NCI-H345 (cell line): Measurements from ENCODE around the gene TRMT112.
A peak's percentile ranks its signal among the peaks of the same experiment; 100 is the strongest.

Experiments used
- DNase-seq: peaks from one replicate; lab custom pipeline; 2025; lab: John Stamatoyannopoulos, UW

TRMT112 gene

GRCh38 chr11:64291752-64292459 is 25.5 kb downstream of the TRMT112 start:
- DNase-seq: no peak

GRCh38 chr11:64291262-64291751 is 26.1 kb downstream of the TRMT112 start, which contains the start of gene KCNK4:
Gene KCNK4, plus strand, starts transcription at chr11:64291302. Its CDS starts 1,717 bp downstream, at chr11:64293019.
- no peak for DNase-seq

- DNase-seq: no peak
Measured at GRCh38 chr11:64290352-64291261, 26.8 kb downstream of the TRMT112 start.

GRCh38 chr11:64289002-64289564 is 28.3 kb downstream of the TRMT112 start:
- no peak for DNase-seq

DNA sequence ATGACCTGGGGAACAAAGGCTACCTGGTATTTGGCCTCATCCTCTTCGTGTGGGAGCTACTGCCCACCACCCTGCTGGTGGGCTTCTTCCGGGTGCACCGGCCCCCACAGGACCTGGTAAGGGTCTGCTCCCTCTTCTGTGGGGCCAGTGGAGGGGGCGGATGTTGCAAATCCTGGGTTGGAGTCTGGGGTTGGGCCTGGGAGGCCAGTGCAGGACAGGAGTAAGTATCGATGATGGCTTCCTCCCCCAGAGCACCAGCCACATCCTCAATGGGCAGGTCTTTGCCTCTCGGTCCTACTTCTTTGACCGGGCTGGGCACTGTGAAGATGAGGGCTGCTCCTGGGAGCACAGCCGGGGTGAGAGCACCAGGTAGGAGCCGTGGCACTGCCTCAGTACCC is 29.0 kb downstream of the TRMT112 start:
- no peak for DNase-seq

DNA sequence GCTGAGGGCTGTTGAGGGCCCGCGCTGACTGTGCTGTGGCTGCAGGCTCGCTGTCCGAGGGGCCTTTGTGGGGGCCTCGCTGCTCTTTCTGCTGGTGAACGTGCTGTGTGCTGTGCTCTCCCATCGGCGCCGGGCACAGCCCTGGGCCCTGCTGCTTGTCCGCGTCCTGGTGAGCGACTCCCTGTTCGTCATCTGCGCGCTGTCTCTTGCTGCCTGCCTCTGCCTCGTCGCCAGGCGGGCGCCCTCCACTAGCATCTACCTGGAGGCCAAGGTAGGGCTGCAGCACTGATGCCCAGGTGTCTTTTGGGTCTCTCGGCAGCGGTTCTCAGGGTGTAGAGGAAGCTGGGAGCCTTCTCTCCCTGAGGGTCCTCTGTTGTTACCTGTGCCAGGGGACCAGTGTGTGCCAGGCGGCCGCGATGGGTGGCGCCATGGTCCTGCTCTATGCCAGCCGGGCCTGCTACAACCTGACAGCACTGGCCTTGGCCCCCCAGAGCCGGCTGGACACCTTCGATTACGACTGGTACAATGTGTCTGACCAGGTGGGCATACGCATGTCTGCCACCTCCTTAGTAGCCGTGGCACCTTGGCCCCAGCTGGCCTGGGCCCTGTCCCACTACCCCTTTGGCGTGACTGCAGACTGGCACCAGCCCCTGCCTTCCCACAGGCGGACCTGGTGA is 29.5 kb downstream of the TRMT112 start:
- no peak for DNase-seq

DNA sequence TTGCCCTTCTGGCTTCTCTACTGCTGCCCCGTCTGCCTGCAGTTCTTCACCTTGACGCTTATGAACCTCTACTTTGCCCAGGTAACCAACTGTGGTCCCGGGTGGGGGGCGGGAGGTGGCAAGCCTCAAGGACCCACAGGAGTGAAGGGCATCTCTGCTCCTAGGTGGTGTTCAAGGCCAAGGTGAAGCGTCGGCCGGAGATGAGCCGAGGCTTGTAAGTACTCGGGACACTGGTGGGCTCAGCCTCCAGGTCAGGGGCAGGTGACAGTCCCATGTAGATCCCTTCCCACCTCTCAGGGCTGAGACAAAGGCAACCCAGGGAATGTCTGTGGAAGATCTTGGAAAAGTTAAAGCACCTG is 30.6 kb downstream of the TRMT112 start:
- no peak for DNase-seq

DNA sequence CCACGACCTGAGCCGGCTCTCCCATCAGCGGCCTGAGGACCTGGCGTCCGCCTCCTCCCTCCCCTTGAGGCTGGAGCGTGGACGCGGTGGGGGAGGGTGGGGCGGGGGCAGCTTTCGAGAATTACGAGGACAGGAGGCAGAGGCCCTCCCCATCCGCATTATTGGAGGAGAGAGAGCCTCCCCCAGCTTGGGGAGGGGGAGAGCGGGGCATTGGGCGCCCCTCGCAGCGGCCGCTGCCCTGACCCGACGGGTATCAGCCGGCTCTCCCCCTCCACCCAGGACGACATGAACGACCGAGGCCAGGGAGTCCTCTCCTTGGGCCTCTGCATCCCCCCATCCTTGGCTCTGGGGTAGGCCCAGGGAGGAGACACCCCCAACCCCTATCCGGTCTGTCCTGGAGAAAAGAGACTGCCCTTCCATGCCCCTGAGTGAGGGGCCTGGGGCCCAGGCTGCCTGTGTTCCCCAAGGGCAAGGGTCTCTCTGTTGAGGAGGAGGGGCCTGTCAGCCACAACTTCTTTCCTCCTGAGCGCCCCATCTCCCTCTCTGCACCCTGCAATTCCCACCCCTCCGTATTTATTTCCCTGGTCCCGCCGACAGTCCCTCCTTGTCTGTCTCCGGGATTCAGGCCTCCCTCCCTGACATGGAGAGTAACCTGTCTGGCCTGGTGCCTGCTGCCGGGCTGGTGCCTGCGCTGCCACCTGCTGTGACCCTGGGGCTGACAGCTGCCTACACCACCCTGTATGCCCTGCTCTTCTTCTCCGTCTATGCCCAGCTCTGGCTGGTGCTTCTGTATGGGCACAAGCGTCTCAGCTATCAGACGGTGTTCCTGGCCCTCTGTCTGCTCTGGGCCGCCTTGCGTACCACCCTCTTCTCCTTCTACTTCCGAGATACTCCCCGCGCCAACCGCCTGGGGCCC is 31.2 kb downstream of the TRMT112 start:
- DNase-seq: peak; percentile 76

GRCh38 chr11:64284962-64285884 is 32.1 kb downstream of the TRMT112 start, which contains the start of gene GPR137:
Gene GPR137, plus strand, starts transcription at chr11:64285848. Its CDS starts 677 bp downstream, at chr11:64286525.
- DNase-seq: peak; percentile 88

GRCh38 chr11:64284048-64284961 is 33.1 kb downstream of the TRMT112 start, which contains the start of gene BAD:
Gene BAD, minus strand, starts transcription at chr11:64284665. Its CDS starts 297 bp downstream, at chr11:64284368.
- DNase-seq: peak; percentile 96

GRCh38 chr11:64283092-64283491 is 34.3 kb downstream of the TRMT112 start:
- DNase-seq: no peak

GRCh38 chr11:64281957-64282770 is 35.2 kb downstream of the TRMT112 start:
- no peak for DNase-seq

DNA sequence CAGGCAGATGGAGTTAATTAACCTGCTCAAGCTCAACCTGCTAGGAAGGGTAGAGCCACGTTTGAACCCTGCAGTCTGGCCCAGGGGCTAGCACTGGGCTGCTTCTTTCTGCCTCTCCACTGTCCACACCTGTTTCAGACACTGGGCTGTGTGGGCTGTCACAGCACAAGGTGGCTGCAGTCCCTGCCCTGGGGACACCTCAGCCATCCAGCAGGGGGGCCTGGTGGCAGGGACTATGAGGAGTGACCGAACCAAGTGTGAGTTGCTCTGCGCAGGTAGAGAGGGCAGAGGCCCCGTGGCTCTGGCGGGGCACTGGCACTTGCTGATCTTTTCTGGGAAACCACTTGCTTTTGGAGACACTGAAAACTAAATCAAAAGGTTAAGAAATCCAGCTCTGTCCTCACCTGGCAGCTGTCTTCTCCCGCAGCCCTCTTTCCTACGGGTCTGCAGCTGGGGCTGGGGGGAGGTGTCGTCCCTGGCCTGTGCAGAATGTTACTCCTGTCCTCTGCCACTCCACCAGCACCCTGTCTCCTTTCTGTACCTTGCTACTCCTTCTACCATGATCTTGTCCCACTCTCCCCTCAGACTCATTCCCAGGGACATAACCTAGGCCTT is 38.7 kb downstream of the TRMT112 start:
- DNase-seq: no peak

- DNase-seq: no peak
Measured at GRCh38 chr11:64276653-64277431, 40.5 kb downstream of the TRMT112 start.

GRCh38 chr11:64275841-64276240 is 41.5 kb downstream of the TRMT112 start:
- no peak for DNase-seq

- DNase-seq: no peak
Measured at GRCh38 chr11:64275031-64275800, 42.1 kb downstream of the TRMT112 start.
